Measurements from ENCODE around the gene METTL15.
"Not testable (repeated sequence)": the region's sequence is repeated elsewhere in the genome, so short reads cannot be mapped to it uniquely, and the experiment has no call there.

Gene METTL15

GRCh38 chr11:28100665-28101064 lies 7.5 kb upstream of the METTL15 start:
- ATAC-seq (replicated peaks) (no peak), DNase-seq (no peak)
- Mint-ChIP-seq H3K9me3 (no peaks in the 10 kb centered on the region), H3K4me3 (no peak overlapping the region), H3K36me3 (ENCODE audit: insufficient read depth) (no peaks in the 10 kb centered on the region), H3K4me1 (ENCODE audit: low read depth in 2 of 2) (peaks cover 0 to 7% of the 10 kb centered on the region in 2 donors), H3K27me3 (no peaks in the 10 kb centered on the region), H3K27ac (no peak overlapping the region)

GRCh38 chr11:28102300-28102699 lies 5.9 kb upstream of the METTL15 start:
- not testable (repeated sequence) for H3K4me3 Mint-ChIP-seq; DNase-seq; H3K9me3 Mint-ChIP-seq; H3K27ac Mint-ChIP-seq; ATAC-seq (replicated peaks); H3K27me3 Mint-ChIP-seq; H3K36me3 Mint-ChIP-seq (ENCODE audit: insufficient read depth)
- H3K4me1 Mint-ChIP-seq (ENCODE audit: low read depth in 2 of 2) = peaks cover 4 to 13% of the 10 kb centered on the region in 2 donors

GRCh38 chr11:28104425-28104824 lies 3.8 kb upstream of the METTL15 start:
- no peak for DNase-seq
- Mint-ChIP-seq H3K4me3 (no peak overlapping the region), H3K27ac (no peak overlapping the region), H3K4me1 (ENCODE audit: low read depth in 2 of 2) (peaks cover 20 to 33% of the 10 kb centered on the region in 2 donors), H3K36me3 (ENCODE audit: insufficient read depth) (peaks cover 13% of the 10 kb centered on the region), H3K27me3 (no peaks in the 10 kb centered on the region), H3K9me3 (no peaks in the 10 kb centered on the region)
- ATAC-seq (replicated peaks) = no peak

GRCh38 chr11:28104984-28105383 lies 3.2 kb upstream of the METTL15 start:
- DNase-seq (no peak), ATAC-seq (replicated peaks) (no peak)
- H3K4me3 Mint-ChIP-seq = no peak overlapping the region
- no peak overlapping the region for H3K27ac Mint-ChIP-seq
- H3K9me3 Mint-ChIP-seq = no peaks in the 10 kb centered on the region
- peaks cover 26 to 35% of the 10 kb centered on the region in 2 donors for H3K4me1 Mint-ChIP-seq (ENCODE audit: low read depth in 2 of 2)
- no peaks in the 10 kb centered on the region for H3K27me3 Mint-ChIP-seq
- H3K36me3 Mint-ChIP-seq (ENCODE audit: insufficient read depth) = peaks cover 13% of the 10 kb centered on the region

- Mint-ChIP-seq H3K4me3 (peak overlapping the region; percentile 90 to 94), H3K27ac (peak overlapping the region; percentile 96 to 99), H3K27me3 (no peaks in the 10 kb centered on the region), H3K4me1 (ENCODE audit: low read depth in 2 of 2) (peaks cover 29 to 42% of the 10 kb centered on the region in 2 donors), H3K36me3 (ENCODE audit: insufficient read depth) (peaks cover 13% of the 10 kb centered on the region), H3K9me3 (no peaks in the 10 kb centered on the region)
- no peak for DNase-seq
- ATAC-seq (replicated peaks) = no peak
Measured at GRCh38 chr11:28105869-28106268, 2.3 kb upstream of the METTL15 start.

- peaks cover 13% of the 10 kb centered on the region for H3K36me3 Mint-ChIP-seq (ENCODE audit: insufficient read depth)
- H3K4me3 Mint-ChIP-seq = peak overlapping the region; percentile 90 to 94
- H3K27ac Mint-ChIP-seq = peak overlapping the region; percentile 96 to 99
- ATAC-seq (replicated peaks) (no peak), DNase-seq (no peak)
- H3K9me3 Mint-ChIP-seq = no peaks in the 10 kb centered on the region
- H3K4me1 Mint-ChIP-seq (ENCODE audit: low read depth in 2 of 2) = peaks cover 30 to 46% of the 10 kb centered on the region in 2 donors
- H3K27me3 Mint-ChIP-seq = no peaks in the 10 kb centered on the region
Measured at GRCh38 chr11:28106353-28107043, 1.7 kb upstream of the METTL15 start.

- H3K27ac Mint-ChIP-seq = peak overlapping the region; percentile 96 to 99
- no peak for DNase-seq
- no peaks in the 10 kb centered on the region for H3K27me3 Mint-ChIP-seq
- H3K36me3 Mint-ChIP-seq (ENCODE audit: insufficient read depth) = peaks cover 13% of the 10 kb centered on the region
- no peaks in the 10 kb centered on the region for H3K9me3 Mint-ChIP-seq
- H3K4me1 Mint-ChIP-seq (ENCODE audit: low read depth in 2 of 2) = peaks cover 33 to 50% of the 10 kb centered on the region in 2 donors
- peak; percentile 1 for ATAC-seq (replicated peaks)
- H3K4me3 Mint-ChIP-seq = peak overlapping the region; percentile 90 to 94
Measured at GRCh38 chr11:28107191-28107749, 918 bp upstream of the METTL15 start.

GRCh38 chr11:28108958-28109357 lies 770 bp downstream of the METTL15 start:
- ATAC-seq (replicated peaks) = no peak
- H3K4me3 Mint-ChIP-seq = peak overlapping the region; percentile 90 to 94
- H3K27me3 Mint-ChIP-seq = no peaks in the 10 kb centered on the region
- no peaks in the 10 kb centered on the region for H3K9me3 Mint-ChIP-seq
- peaks cover 34 to 52% of the 10 kb centered on the region in 2 donors for H3K4me1 Mint-ChIP-seq (ENCODE audit: low read depth in 2 of 2)
- H3K27ac Mint-ChIP-seq = peak overlapping the region; percentile 96 to 99
- H3K36me3 Mint-ChIP-seq (ENCODE audit: insufficient read depth) = peaks cover 13% of the 10 kb centered on the region
- DNase-seq = no peak

GRCh38 chr11:28110108-28110820 lies 2.1 kb downstream of the METTL15 start:
- DNase-seq = peak; percentile 32 to 49 (median 37)
- peaks cover 34 to 56% of the 10 kb centered on the region in 2 donors for H3K4me1 Mint-ChIP-seq (ENCODE audit: low read depth in 2 of 2)
- peak; percentile 10 for ATAC-seq (replicated peaks)
- no peaks in the 10 kb centered on the region for H3K9me3 Mint-ChIP-seq
- peak overlapping the region; percentile 90 to 94 for H3K4me3 Mint-ChIP-seq
- peak overlapping the region; percentile 96 to 99 for H3K27ac Mint-ChIP-seq
- H3K27me3 Mint-ChIP-seq = no peaks in the 10 kb centered on the region
- H3K36me3 Mint-ChIP-seq (ENCODE audit: insufficient read depth) = peaks cover 17% of the 10 kb centered on the region

GRCh38 chr11:28110821-28111200 lies 2.6 kb downstream of the METTL15 start:
- peak overlapping the region; percentile 96 to 99 for H3K27ac Mint-ChIP-seq
- peak overlapping the region; percentile 90 to 94 for H3K4me3 Mint-ChIP-seq
- DNase-seq (no peak), ATAC-seq (replicated peaks) (no peak)
- H3K27me3 Mint-ChIP-seq = no peaks in the 10 kb centered on the region
- H3K4me1 Mint-ChIP-seq (ENCODE audit: low read depth in 2 of 2) = peaks cover 33 to 53% of the 10 kb centered on the region in 2 donors
- H3K9me3 Mint-ChIP-seq = no peaks in the 10 kb centered on the region
- H3K36me3 Mint-ChIP-seq (ENCODE audit: insufficient read depth) = peaks cover 20% of the 10 kb centered on the region

GRCh38 chr11:28114116-28114515 lies 5.9 kb downstream of the METTL15 start:
- Mint-ChIP-seq H3K4me1 (ENCODE audit: low read depth in 2 of 2) (peaks cover 19 to 41% of the 10 kb centered on the region in 2 donors), H3K4me3 (no peak overlapping the region), H3K9me3 (no peaks in the 10 kb centered on the region)

GRCh38 chr11:28114731-28115130 lies 6.5 kb downstream of the METTL15 start:
- Mint-ChIP-seq H3K27me3 (no peaks in the 10 kb centered on the region), H3K27ac (peak overlapping the region; percentile 26 to 38), H3K4me1 (ENCODE audit: low read depth in 2 of 2) (peaks cover 13 to 37% of the 10 kb centered on the region in 2 donors), H3K9me3 (no peaks in the 10 kb centered on the region), H3K4me3 (no peak overlapping the region), H3K36me3 (ENCODE audit: insufficient read depth) (peaks cover 7% of the 10 kb centered on the region)
- ATAC-seq (replicated peaks) (no peak), DNase-seq (no peak)

More at GRCh38 chr11:28114116-28114515, 5.9 kb downstream of the METTL15 start:
- H3K27me3 Mint-ChIP-seq = no peaks in the 10 kb centered on the region
- ATAC-seq (replicated peaks) (no peak), DNase-seq (no peak)
- peak overlapping the region in 1 of 2 donors; percentile 26 for H3K27ac Mint-ChIP-seq
- peaks cover 7% of the 10 kb centered on the region for H3K36me3 Mint-ChIP-seq (ENCODE audit: insufficient read depth)

- Mint-ChIP-seq H3K27ac (no peak overlapping the region), H3K4me3 (no peak overlapping the region), H3K9me3 (no peaks in the 10 kb centered on the region), H3K27me3 (no peaks in the 10 kb centered on the region), H3K4me1 (ENCODE audit: low read depth in 2 of 2) (peaks cover 3 to 25% of the 10 kb centered on the region in 2 donors), H3K36me3 (ENCODE audit: insufficient read depth) (peaks cover 7% of the 10 kb centered on the region)
- ATAC-seq (replicated peaks) (no peak), DNase-seq (no peak)
Measured at GRCh38 chr11:28117712-28118111, 9.5 kb downstream of the METTL15 start.
